H1 (cell line): ENCODE measurements around the gene ZNF148. TPM values are rescaled to one million over a fixed set of nuclear protein-coding genes. Genes with fewer than 3 reads are reported as not detected.

Experiments used
- ATF2 ChIP-seq: IDR thresholded peaks from 2 replicates; pipeline ENCODE4 v1.6.1; 2012; ENCODE audit warnings: low read length, inconsistent platforms
- FOSL1 ChIP-seq: IDR thresholded peaks from 2 replicates; pipeline ENCODE4 v1.6.1; 2011; ENCODE audit warnings: mild to moderate bottlenecking, low read depth, low read length, moderate library complexity; ENCODE audit not compliant: insufficient read depth
- GABPA ChIP-seq: IDR thresholded peaks from 2 replicates; pipeline ENCODE4 v1.6.1; 2011; ENCODE audit warnings: mild to moderate bottlenecking, low read length, moderate library complexity, borderline replicate concordance; ENCODE audit not compliant: insufficient read depth
- NANOG ChIP-seq: IDR thresholded peaks from 2 replicates; pipeline ENCODE4 v1.6.1; 2011; ENCODE audit warnings: low read length, low read depth, mild to moderate bottlenecking, inconsistent platforms; ENCODE audit not compliant: insufficient read depth, poor library complexity, severe bottlenecking
- RFX5 ChIP-seq: IDR thresholded peaks from 2 replicates; pipeline ENCODE4 v1.6.1; 2011; ENCODE audit warnings: low read depth, low read length, improper control_type of control experiment, borderline replicate concordance
- SIRT6 ChIP-seq: IDR thresholded peaks from one replicate; pipeline ENCODE4 v1.7.1; 2012; ENCODE audit warnings: low read length, inconsistent platforms
- polyA plus RNA-seq, 7 experiments: library from polyadenylated mRNA; depleted of rRNA in 3 of 7; stranded (reverse) in 5 of 7; unstranded in 2 of 7; fragments of >200 nt in 5 of 7; fragments of 200-250 nt in 2 of 7; gene quantifications; 1 replicate in 5 of 7; 2 replicates in 1 of 7; 4 replicates in 1 of 7; pipeline versions ENCODE4 v1.2.1 to v1.2.3, GENCODE V29; 2011 to 2013; ENCODE audit warnings: missing spikeins in 2 of 7, mixed read lengths in 2 of 7
- total RNA-seq: library from RNA; stranded (reverse); fragmentation: NEBNext Ultra II Directional; extraction: Animal tissue kit (Norgen Biotek cat#: 25700); gene quantifications from 2 replicates; pipeline ENCODE4 v1.2.1, GENCODE V29; 2021

ZNF148 gene
- total and polyA plus RNA-seq, 2 of the 8 experiments (the other 6 are each of a cell fraction or from before 2014, with no cell fraction given): 3.7 to 22.6 TPM

DNA sequence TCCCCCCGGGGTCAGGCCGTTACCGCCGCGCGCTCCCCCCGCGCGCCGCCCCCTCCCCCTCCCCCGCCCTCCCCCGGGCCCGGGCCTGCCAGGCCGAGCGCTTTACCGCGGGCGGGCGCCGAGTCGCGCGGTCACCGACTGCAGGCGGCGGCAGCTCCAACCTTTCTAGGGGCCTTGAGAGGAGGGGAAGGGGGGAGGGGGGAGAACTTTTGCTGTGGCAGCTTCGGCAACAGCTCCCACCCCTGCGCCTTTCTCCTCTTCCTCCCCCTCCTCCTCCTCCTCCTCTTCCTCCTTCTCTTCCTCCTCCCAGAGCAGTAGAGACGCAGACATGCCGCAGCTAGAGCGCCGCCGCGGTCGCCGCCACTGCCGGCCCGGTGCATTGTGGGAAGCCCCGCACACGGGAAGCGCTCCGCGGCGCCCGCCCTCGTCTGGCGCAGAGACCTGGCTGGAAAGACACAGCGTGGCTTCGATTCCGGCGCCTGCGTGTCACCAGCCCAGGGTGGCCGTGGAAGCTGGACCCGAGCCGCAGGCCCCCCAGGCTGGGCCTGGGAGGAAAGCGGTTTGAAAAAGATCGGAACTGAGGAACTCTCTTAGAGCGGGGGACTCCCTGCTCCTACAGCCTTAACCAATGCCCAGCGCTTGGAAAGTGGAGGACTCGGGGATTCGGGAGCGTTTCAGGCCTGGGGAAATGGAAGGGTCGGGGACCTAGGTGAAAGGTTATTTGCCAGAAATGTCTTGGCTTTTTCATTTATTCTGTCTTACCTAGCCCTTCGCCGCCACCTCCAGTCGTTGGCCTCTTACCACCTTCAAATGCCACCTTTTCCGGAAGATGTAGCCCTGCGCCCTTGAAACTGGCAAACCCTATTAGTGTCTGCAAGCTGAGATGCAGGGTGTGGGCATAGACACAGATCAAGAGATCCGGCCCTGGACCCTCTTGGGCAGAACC is at the start of gene ZNF148 (continued):
- TF ChIP-seq GABPA (0 out of 2 replicates have a peak, but pooled peaks have one; percentile 22), RFX5 (no peak), ATF2 (no peak), FOSL1 (no peak), SIRT6 (no peak), NANOG (no peak)
